ENCODE measurements around the gene ZNF322. TPM values are rescaled to one million over a fixed set of nuclear protein-coding genes. Genes with fewer than 3 reads are reported as not detected.

Gene ZNF322
- total RNA-seq, 1 donor from 2014 or later = 47.5 TPM

DNA sequence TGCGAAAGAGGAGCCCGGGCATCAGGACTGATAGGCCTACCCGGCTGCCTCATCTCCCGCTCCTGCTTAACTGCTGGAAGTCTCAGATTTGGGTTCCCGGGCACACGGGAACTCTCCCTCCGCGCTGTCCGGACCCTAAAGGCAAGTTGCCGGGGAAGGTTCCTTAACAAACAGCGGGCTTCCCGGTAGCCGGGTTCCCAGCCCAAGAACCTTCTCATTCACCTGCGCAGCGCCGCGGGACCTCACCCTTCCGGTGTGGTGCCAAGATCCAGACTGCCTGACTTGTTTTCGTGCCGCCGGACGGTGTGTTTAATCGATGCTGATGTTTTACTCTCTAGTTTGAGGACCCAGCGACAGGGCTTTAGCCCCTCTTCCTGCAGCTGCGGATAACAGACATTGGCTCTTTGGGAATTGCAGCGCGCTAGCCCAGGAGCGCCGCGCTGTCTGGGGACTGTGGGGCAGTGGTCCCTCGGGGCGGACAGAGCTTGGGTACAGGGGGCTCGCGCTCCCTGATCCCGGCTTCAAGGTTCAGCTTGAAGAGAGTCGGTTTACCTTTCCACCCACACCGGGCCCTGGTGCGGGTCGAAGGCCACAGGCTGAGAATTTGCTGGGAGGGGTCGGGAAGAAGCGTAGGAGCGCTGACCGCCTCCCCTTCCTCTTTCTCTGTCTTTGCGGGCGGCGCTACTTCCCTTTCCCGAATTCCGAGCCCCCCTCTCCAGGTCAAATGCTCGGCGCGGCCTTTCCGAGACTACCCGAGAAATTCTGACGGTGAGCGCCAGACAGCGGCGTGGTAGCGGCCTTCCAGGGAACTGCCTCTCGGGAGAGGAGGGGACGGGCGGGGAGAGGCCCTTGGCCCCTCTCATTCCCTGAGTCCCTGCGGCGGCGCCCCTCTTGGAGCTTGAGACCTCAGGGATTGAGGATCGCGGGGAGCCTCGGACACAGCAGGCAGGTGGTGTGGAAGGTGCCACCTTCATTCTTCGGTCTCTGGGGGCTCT, 45.6 kb downstream of the ZNF322 start:
- TF ChIP-seq, protein P1, sequence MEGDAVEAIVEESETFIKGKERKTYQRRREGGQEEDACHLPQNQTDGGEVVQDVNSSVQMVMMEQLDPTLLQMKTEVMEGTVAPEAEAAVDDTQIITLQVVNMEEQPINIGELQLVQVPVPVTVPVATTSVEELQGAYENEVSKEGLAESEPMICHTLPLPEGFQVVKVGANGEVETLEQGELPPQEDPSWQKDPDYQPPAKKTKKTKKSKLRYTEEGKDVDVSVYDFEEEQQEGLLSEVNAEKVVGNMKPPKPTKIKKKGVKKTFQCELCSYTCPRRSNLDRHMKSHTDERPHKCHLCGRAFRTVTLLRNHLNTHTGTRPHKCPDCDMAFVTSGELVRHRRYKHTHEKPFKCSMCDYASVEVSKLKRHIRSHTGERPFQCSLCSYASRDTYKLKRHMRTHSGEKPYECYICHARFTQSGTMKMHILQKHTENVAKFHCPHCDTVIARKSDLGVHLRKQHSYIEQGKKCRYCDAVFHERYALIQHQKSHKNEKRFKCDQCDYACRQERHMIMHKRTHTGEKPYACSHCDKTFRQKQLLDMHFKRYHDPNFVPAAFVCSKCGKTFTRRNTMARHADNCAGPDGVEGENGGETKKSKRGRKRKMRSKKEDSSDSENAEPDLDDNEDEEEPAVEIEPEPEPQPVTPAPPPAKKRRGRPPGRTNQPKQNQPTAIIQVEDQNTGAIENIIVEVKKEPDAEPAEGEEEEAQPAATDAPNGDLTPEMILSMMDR (conservative IDR thresholded peaks at IDR 0.05) = peak; percentile 37

DNA sequence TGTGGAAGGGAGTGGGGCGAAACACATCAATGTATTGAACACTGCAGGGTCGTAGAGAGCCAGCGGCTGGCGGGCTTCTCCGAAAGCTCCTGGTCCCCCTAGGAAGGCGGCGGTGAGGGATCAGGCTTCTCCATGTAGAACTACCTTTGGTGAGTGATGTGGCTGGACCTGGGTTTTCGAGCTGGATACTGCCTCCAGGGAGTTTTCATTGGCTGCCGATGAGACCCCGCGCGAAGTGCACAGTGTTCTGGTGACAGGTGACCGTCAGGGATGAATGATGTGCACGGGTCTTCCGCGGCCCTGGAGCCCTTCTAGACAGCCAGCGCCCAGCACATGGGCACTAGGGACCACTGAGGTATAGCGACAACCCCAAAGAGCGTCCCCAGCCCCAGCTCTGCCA, 46.3 kb downstream of the ZNF322 start:
- TF ChIP-seq, protein P1 (conservative IDR thresholded peaks at IDR 0.05) = no peak
- H3K27ac Mint-ChIP-seq (ENCODE audit: unreplicated experiment) = no peak overlapping the region
- H3K36me3 Mint-ChIP-seq (ENCODE audit: low read depth) = no peaks in the 10 kb centered on the region
- H3K27me3 Mint-ChIP-seq (ENCODE audit: low read depth) = peaks cover 77% of the 10 kb centered on the region
- DNase-seq (ENCODE audit: low read depth, low spot score) = no peak
- H3K9me3 Mint-ChIP-seq = no peaks in the 10 kb centered on the region
- peak overlapping the region; percentile 86 for H3K4me3 Mint-ChIP-seq
- H3K4me1 Mint-ChIP-seq = peaks cover 16% of the 10 kb centered on the region

More for the DNA sequence above, 45.6 kb downstream of the ZNF322 start:
- H3K27me3 Mint-ChIP-seq (ENCODE audit: low read depth) = peaks cover 75% of the 10 kb centered on the region
- H3K36me3 Mint-ChIP-seq (ENCODE audit: low read depth) = no peaks in the 10 kb centered on the region
- no peak overlapping the region for H3K27ac Mint-ChIP-seq (ENCODE audit: unreplicated experiment)
- no peak for DNase-seq (ENCODE audit: low read depth, low spot score)
- no peaks in the 10 kb centered on the region for H3K9me3 Mint-ChIP-seq
- H3K4me3 Mint-ChIP-seq = peak overlapping the region; percentile 86
- peaks cover 16% of the 10 kb centered on the region for H3K4me1 Mint-ChIP-seq

DNA sequence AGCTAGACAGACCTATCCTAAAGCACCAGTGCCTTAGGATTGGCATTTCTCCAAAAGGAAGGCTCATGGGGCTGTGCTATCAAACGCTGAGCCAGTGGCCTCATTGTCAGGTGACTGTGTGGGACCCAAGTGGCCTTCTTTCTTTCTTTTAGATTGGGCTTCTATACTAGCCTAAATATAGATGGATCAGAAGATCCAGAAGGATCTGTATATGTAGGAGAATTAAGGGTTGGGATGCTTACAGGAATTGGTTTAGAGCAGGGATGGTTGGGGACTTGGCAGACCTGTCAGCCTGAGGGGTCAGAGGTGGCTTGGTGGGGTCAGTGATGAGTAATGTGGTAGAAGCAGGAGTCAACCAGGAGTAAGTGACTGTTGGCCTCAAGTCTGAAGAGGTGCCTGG, 47.9 kb downstream of the ZNF322 start:
- no peak overlapping the region for H3K27ac Mint-ChIP-seq (ENCODE audit: unreplicated experiment)
- no peaks in the 10 kb centered on the region for H3K9me3 Mint-ChIP-seq
- H3K36me3 Mint-ChIP-seq (ENCODE audit: low read depth) = no peaks in the 10 kb centered on the region
- TF ChIP-seq, protein P1 (conservative IDR thresholded peaks at IDR 0.05) = no peak
- peaks cover 82% of the 10 kb centered on the region for H3K27me3 Mint-ChIP-seq (ENCODE audit: low read depth)
- peaks cover 16% of the 10 kb centered on the region for H3K4me1 Mint-ChIP-seq
- DNase-seq (ENCODE audit: low read depth, low spot score) = no peak
- H3K4me3 Mint-ChIP-seq = peak overlapping the region; percentile 24

DNA sequence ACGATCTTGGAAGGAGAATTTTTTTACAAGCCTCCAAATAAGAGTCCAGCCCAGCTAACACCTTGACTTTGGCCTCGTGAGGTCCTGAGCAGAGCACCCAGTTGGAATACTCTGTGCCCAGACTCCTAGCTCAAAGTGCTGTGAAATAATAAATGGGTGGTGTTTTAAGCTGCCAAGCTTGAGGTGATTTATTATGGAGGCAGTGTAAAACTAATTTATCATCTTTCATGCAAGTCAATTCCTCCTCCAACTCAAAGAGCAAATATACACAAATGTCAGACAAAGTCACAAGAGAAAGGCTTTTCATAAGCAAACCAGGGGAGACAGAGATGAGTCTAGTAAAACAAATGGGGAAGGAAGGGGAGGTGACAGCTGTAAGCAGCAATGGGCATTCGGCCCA, 50.1 kb downstream of the ZNF322 start:
- TF ChIP-seq, protein P1 (conservative IDR thresholded peaks at IDR 0.05) = no peak
- H3K4me1 Mint-ChIP-seq = peaks cover 12% of the 10 kb centered on the region
- no peaks in the 10 kb centered on the region for H3K36me3 Mint-ChIP-seq (ENCODE audit: low read depth)
- H3K4me3 Mint-ChIP-seq = no peak overlapping the region
- peaks cover 75% of the 10 kb centered on the region for H3K27me3 Mint-ChIP-seq (ENCODE audit: low read depth)
- DNase-seq (ENCODE audit: low read depth, low spot score) = no peak
- no peaks in the 10 kb centered on the region for H3K9me3 Mint-ChIP-seq
- H3K27ac Mint-ChIP-seq (ENCODE audit: unreplicated experiment) = no peak overlapping the region

DNA sequence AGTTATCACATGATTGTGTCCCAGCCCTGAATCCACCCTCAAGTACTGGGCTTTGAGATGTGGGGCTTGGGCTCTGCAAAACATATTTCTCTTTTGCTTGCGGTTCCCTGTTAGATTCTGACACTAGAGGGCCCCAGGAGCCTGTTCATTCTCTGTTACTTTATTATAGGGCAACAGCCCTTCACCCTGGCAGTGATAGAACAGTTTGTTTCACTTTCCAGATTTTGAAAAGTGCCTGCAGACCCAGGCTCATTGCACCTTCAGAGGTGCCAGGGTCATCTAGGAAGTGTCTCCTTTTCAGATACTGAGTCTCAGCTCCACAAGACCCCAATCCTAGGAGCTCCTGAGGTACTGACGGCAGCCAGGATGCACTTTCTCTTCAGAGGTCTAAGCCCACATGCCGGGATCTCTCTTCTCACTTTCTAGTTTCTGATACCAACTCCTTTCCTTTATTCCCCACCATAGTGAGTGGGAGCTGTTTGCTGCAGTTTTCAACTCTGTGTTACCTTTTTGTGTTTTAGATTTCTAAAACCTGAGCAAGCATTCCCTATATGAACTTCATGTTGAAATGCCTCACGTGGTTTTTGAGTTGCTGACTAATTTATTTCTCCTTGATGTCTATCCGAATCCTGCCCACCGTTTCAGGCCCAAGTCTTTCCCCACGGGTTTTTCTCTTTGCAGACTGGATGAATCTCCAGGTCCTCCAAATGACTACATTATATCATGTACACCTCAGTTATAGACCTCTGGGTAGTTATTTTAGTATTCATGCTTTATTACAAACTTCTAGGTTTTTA, 51.9 kb downstream of the ZNF322 start:
- Mint-ChIP-seq H3K27ac (ENCODE audit: unreplicated experiment) (no peak overlapping the region), H3K9me3 (no peaks in the 10 kb centered on the region), H3K27me3 (ENCODE audit: low read depth) (peaks cover 65% of the 10 kb centered on the region), H3K4me3 (peak overlapping the region; percentile 28), H3K36me3 (ENCODE audit: low read depth) (no peaks in the 10 kb centered on the region), H3K4me1 (no peaks in the 10 kb centered on the region)
- TF ChIP-seq, protein P1 (conservative IDR thresholded peaks at IDR 0.05) = peak; percentile 82
- DNase-seq (ENCODE audit: low read depth, low spot score) = peak; percentile 46
